ENCODE results near the gene NHLRC1. TPM values are rescaled to one million over a fixed set of nuclear protein-coding genes. Genes with fewer than 3 reads are reported as not detected.

The NHLRC1 gene
- total RNA-seq, 1 experiment from 2014 or later, result 1.4 TPM

- no peaks in the 10 kb centered on the region for H3K36me3 Mint-ChIP-seq
- no peak overlapping the region for H3K27ac Mint-ChIP-seq
- no peak overlapping the region for H3K4me3 Mint-ChIP-seq
- H3K4me1 Mint-ChIP-seq, result peaks cover 3% of the 10 kb centered on the region; the same call in 1 of the 2 replicates
- CTCF ChIA-PET, result interaction anchor here (1.5 kb wide), 1 partner anchor 22 kb away, joined by 8 read pairs; no protein-coding TSS in a partner anchor
- ATAC-seq, result no peak
- H3K9me3 Mint-ChIP-seq, result peaks cover 1% of the 10 kb centered on the region; the same call in 1 of the 2 replicates
- TF ChIP-seq CREM (CRISPR knock-in tag; IDR thresholded peaks at IDR 0.05), result no peak
- TF ChIP-seq FOXP4 (CRISPR knock-in tag; IDR thresholded peaks at IDR 0.05), result no peak
- no peak for TF ChIP-seq FOXK1 (CRISPR knock-in tag; IDR thresholded peaks at IDR 0.05)
- no peak for TF ChIP-seq ATF1 (CRISPR knock-in tag; IDR thresholded peaks at IDR 0.05)
- no peak for TF ChIP-seq JAZF1 (CRISPR knock-in tag; IDR thresholded peaks at IDR 0.05)
- no peak for TF ChIP-seq TP53 (CRISPR knock-in tag; IDR thresholded peaks at IDR 0.05)
- TF ChIP-seq IRF2 (CRISPR knock-in tag; IDR thresholded peaks at IDR 0.05; ENCODE audit: borderline replicate concordance, low read depth), result no peak
- no peak for TF ChIP-seq ZNF425 (CRISPR knock-in tag; conservative IDR thresholded peaks at IDR 0.05)
- TF ChIP-seq OVOL2 (CRISPR knock-in tag; IDR thresholded peaks at IDR 0.05; ENCODE audit: borderline replicate concordance), result no peak
- no peak for TF ChIP-seq ERG (CRISPR knock-in tag; IDR thresholded peaks at IDR 0.05)
- TF ChIP-seq, protein P1, sequence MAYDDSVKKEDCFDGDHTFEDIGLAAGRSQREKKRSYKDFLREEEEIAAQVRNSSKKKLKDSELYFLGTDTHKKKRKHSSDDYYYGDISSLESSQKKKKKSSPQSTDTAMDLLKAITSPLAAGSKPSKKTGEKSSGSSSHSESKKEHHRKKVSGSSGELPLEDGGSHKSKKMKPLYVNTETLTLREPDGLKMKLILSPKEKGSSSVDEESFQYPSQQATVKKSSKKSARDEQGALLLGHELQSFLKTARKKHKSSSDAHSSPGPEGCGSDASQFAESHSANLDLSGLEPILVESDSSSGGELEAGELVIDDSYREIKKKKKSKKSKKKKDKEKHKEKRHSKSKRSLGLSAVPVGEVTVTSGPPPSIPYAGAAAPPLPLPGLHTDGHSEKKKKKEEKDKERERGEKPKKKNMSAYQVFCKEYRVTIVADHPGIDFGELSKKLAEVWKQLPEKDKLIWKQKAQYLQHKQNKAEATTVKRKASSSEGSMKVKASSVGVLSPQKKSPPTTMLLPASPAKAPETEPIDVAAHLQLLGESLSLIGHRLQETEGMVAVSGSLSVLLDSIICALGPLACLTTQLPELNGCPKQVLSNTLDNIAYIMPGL (CRISPR knock-in tag; IDR thresholded peaks at IDR 0.05), result no peak
- DNase-seq (ENCODE audit: low spot score), result no peak
- POLR2A ChIA-PET, result no interaction called here
- H3K27me3 Mint-ChIP-seq (ENCODE audit: low read depth), result no peaks in the 10 kb centered on the region; the same call in 1 of the 2 replicates
Measured at GRCh38 chr6:18099511-18099910, 23.0 kb downstream of the NHLRC1 start.

DNA sequence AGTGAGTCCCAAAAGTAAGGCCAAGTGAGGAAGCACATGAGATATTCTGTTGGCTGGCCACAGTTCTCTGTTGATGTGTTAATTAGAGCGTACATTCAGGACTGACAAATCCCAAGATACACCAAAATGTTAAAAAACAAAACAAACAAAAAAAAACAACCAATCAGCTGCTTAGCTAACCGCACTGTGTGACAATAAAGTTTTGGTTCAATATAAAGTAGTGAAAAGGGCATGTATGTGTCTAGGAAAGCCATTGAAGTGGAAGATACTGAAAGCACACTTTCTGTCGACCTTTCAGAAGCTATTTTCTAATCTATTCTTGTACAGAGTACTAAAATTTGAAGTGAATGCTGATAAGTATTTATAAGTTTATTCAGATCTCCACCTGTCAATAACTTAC, 26.1 kb downstream of the NHLRC1 start:
- H3K36me3 Mint-ChIP-seq, result no peaks in the 10 kb centered on the region; the same call in 1 of the 2 replicates
- DNase-seq (ENCODE audit: low spot score) (no peak), ATAC-seq (no peak)
- peaks cover 2% of the 10 kb centered on the region; the same call in 1 of the 2 replicates for H3K4me1 Mint-ChIP-seq
- H3K4me3 Mint-ChIP-seq, result no peak overlapping the region
- no peaks in the 10 kb centered on the region for H3K27me3 Mint-ChIP-seq (ENCODE audit: low read depth)
- POLR2A ChIA-PET, result no interaction called here
- peaks cover 4% of the 10 kb centered on the region for H3K9me3 Mint-ChIP-seq
- H3K27ac Mint-ChIP-seq, result no peak overlapping the region
- CTCF ChIA-PET, result interaction anchor here (0.5 to 1.0 kb wide), 2 partner anchors 25 to 157 kb away, joined by 3 read pairs; no protein-coding TSS in a partner anchor
- TF ChIP-seq NFE2L1 (CRISPR knock-in tag; IDR thresholded peaks at IDR 0.05), result no peak
- no peak for TF ChIP-seq ZNF512 (CRISPR knock-in tag; IDR thresholded peaks at IDR 0.05; ENCODE audit: borderline replicate concordance)
- TF ChIP-seq, protein P2, sequence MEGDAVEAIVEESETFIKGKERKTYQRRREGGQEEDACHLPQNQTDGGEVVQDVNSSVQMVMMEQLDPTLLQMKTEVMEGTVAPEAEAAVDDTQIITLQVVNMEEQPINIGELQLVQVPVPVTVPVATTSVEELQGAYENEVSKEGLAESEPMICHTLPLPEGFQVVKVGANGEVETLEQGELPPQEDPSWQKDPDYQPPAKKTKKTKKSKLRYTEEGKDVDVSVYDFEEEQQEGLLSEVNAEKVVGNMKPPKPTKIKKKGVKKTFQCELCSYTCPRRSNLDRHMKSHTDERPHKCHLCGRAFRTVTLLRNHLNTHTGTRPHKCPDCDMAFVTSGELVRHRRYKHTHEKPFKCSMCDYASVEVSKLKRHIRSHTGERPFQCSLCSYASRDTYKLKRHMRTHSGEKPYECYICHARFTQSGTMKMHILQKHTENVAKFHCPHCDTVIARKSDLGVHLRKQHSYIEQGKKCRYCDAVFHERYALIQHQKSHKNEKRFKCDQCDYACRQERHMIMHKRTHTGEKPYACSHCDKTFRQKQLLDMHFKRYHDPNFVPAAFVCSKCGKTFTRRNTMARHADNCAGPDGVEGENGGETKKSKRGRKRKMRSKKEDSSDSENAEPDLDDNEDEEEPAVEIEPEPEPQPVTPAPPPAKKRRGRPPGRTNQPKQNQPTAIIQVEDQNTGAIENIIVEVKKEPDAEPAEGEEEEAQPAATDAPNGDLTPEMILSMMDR (IDR thresholded peaks at IDR 0.05), result no peak
- TF ChIP-seq ZNF317 (CRISPR knock-in tag; IDR thresholded peaks at IDR 0.05; ENCODE audit: borderline replicate concordance, low read depth), result no peak
- no peak for TF ChIP-seq ARID4B (CRISPR knock-in tag; IDR thresholded peaks at IDR 0.05; ENCODE audit: borderline replicate concordance)
- TF ChIP-seq, protein P1 (CRISPR knock-in tag; IDR thresholded peaks at IDR 0.05), result no peak
- no peak for TF ChIP-seq ZNF121 (CRISPR knock-in tag; IDR thresholded peaks at IDR 0.05)

All from WTC11 (cell line).